GM12878 (cell line): ENCODE data around the gene LMNB1.

Experiments used
- BMI1 ChIP-seq: fragments of 450-650 bp; IDR thresholded peaks from 2 replicates; pipeline ENCODE4 v1.6.1; 2016; ENCODE audit warnings: mild to moderate bottlenecking, moderate library complexity, borderline replicate concordance
- CTCF ChIP-seq, 3 experiments: IDR thresholded peaks in 2 of 3; conservative IDR thresholded peaks in 1 of 3; 2 replicates each; pipeline ENCODE4 v1.5.1; 2011; ENCODE audit warnings: low read depth in 3 of 3, low read length in 3 of 3, mild to moderate bottlenecking in 3 of 3, control low read depth in 2 of 3, moderate library complexity in 2 of 3, inconsistent platforms in 1 of 3, mixed read lengths in 1 of 3; ENCODE audit not compliant: control insufficient read depth in 2 of 3, insufficient read depth in 1 of 3; ENCODE audit errors: extremely low read depth in 1 of 3
- POLR2A ChIP-seq: IDR thresholded peaks from 2 replicates; pipeline ENCODE4 v1.6.1; 2011; ENCODE audit warnings: low read depth, mild to moderate bottlenecking, low read length
- STAT1 ChIP-seq: fragments of 450-650 bp; conservative IDR thresholded peaks from 2 replicates; pipeline ENCODE4 v1.6.1; 2014; ENCODE audit warnings: antibody characterized with exemption, mild to moderate bottlenecking
- YY1 ChIP-seq: IDR thresholded peaks from 2 replicates; pipeline ENCODE4 v1.6.1; 2011; ENCODE audit warnings: low read depth, mild to moderate bottlenecking, low read length

GRCh38 chr5:126836778-126837177, 59.8 kb downstream of the LMNB1 start:
- TF ChIP-seq BMI1 (no peak), POLR2A (no peak), CTCF (IDR thresholded peaks at IDR 0.05 in 2 of 3, conservative IDR thresholded peaks at IDR 0.05 in 1 of 3; ENCODE audit: control insufficient read depth in 2 of 3, extremely low read depth in 1 of 3, insufficient read depth in 1 of 3, low read depth in 3 of 3, low read length in 3 of 3) (no peak), STAT1 (no peak), YY1 (no peak)
